Progenitor cell of endocrine pancreas (in vitro differentiated cells): Measurements from ENCODE around the gene TAC4. TPM values are rescaled to one million over a fixed set of nuclear protein-coding genes. Genes with fewer than 3 reads are reported as not detected.

Experiments
- DNase-seq: peaks from one replicate; pipeline ENCODE4 v3.0.0; 2021; ENCODE audit warnings: low spot score; ENCODE audit not compliant: unreplicated experiment
- H3K27ac Mint-ChIP-seq: 2 replicates; pipeline ENCODE4 v1.8.0; 2021; ENCODE audit warnings: mild to moderate bottlenecking, moderate library complexity, mixed read lengths
- H3K27me3 Mint-ChIP-seq: 2 replicates; pipeline ENCODE4 v1.8.0; 2021; ENCODE audit warnings: mixed read lengths
- H3K36me3 Mint-ChIP-seq: 2 replicates; pipeline ENCODE4 v1.8.0; 2022; ENCODE audit warnings: mixed read lengths; ENCODE audit not compliant: insufficient read depth
- H3K4me1 Mint-ChIP-seq: 2 replicates; pipeline ENCODE4 v1.8.0; 2021; ENCODE audit warnings: low read depth, mixed read lengths
- H3K4me3 Mint-ChIP-seq: 2 replicates; pipeline ENCODE4 v1.8.0; 2021; ENCODE audit warnings: low read depth, mild to moderate bottlenecking, moderate library complexity, mixed read lengths
- H3K9me3 Mint-ChIP-seq: 2 replicates; pipeline ENCODE4 v1.8.0; 2021; ENCODE audit warnings: low read depth, mixed read lengths
- CTCF ChIP-seq: fragments of 200-600 bp; sonication (generic); IDR thresholded peaks from one replicate; pipeline ENCODE4 v1.5.0; 2021; ENCODE audit warnings: antibody characterized with exemption, mild to moderate bottlenecking; ENCODE audit not compliant: unreplicated experiment
- total RNA-seq: library from RNA; stranded (reverse); gene quantifications from 2 replicates; pipeline ENCODE4 v1.2.1, GENCODE V29; 2021

The TAC4 gene
- total RNA-seq, 1 donor from 2014 or later: not detected

- H3K9me3 Mint-ChIP-seq: no peaks in the 10 kb centered on the region
- TF ChIP-seq CTCF: no peak
- peaks cover 21% of the 10 kb centered on the region for H3K36me3 Mint-ChIP-seq
- no peak overlapping the region for H3K27ac Mint-ChIP-seq
- no peaks in the 10 kb centered on the region for H3K27me3 Mint-ChIP-seq
- peaks cover 7% of the 10 kb centered on the region for H3K4me1 Mint-ChIP-seq
- DNase-seq: no peak
- H3K4me3 Mint-ChIP-seq: no peak overlapping the region
Measured at GRCh38 chr17:49821466-49821865, 26.4 kb downstream of the TAC4 start.

- Mint-ChIP-seq H3K27ac (no peak overlapping the region), H3K9me3 (no peaks in the 10 kb centered on the region), H3K27me3 (no peaks in the 10 kb centered on the region), H3K4me3 (no peak overlapping the region), H3K36me3 (peaks cover 18% of the 10 kb centered on the region), H3K4me1 (peaks cover 7% of the 10 kb centered on the region)
- TF ChIP-seq CTCF: no peak
- DNase-seq: no peak
Measured at GRCh38 chr17:49820773-49821172, 27.1 kb downstream of the TAC4 start.

GRCh38 chr17:49819651-49820050, 28.2 kb downstream of the TAC4 start:
- no peak for TF ChIP-seq CTCF
- DNase-seq: no peak
- Mint-ChIP-seq H3K27ac (no peak overlapping the region), H3K27me3 (no peaks in the 10 kb centered on the region), H3K4me1 (peaks cover 7% of the 10 kb centered on the region), H3K4me3 (no peak overlapping the region), H3K9me3 (no peaks in the 10 kb centered on the region), H3K36me3 (peaks cover 16% of the 10 kb centered on the region)

GRCh38 chr17:49819138-49819537, 28.7 kb downstream of the TAC4 start:
- H3K27me3 Mint-ChIP-seq: no peaks in the 10 kb centered on the region
- peaks cover 7% of the 10 kb centered on the region for H3K4me1 Mint-ChIP-seq
- TF ChIP-seq CTCF: no peak
- DNase-seq: no peak
- no peak overlapping the region for H3K27ac Mint-ChIP-seq
- H3K4me3 Mint-ChIP-seq: no peak overlapping the region
- H3K36me3 Mint-ChIP-seq: peaks cover 16% of the 10 kb centered on the region
- no peaks in the 10 kb centered on the region for H3K9me3 Mint-ChIP-seq

- Mint-ChIP-seq H3K27me3 (no peaks in the 10 kb centered on the region), H3K4me1 (peaks cover 7% of the 10 kb centered on the region), H3K9me3 (no peaks in the 10 kb centered on the region), H3K4me3 (no peak overlapping the region), H3K36me3 (peaks cover 18% of the 10 kb centered on the region), H3K27ac (no peak overlapping the region)
- DNase-seq: no peak
- TF ChIP-seq CTCF: no peak
Measured at GRCh38 chr17:49817993-49818392, 29.9 kb downstream of the TAC4 start.
